Neural crest cell (in vitro differentiated cells): Measurements from ENCODE around the gene NCK2. TPM values are rescaled to one million over a fixed set of nuclear protein-coding genes. Genes with fewer than 3 reads are reported as not detected.

Experiments
- DNase-seq: peaks from one replicate; pipeline ENCODE4 v3.0.0; 2021; ENCODE audit warnings: low read depth, mixed read lengths, low spot score
- H3K27ac Mint-ChIP-seq: one replicate; pipeline ENCODE4 v1.8.0; 2021; ENCODE audit warnings: mild to moderate bottlenecking, mixed read lengths; ENCODE audit not compliant: unreplicated experiment
- H3K27me3 Mint-ChIP-seq: 2 replicates; pipeline ENCODE4 v1.8.0; 2021; ENCODE audit warnings: low read depth, mild to moderate bottlenecking, mixed read lengths
- H3K36me3 Mint-ChIP-seq: 2 replicates; pipeline ENCODE4 v1.8.0; 2021; ENCODE audit warnings: low read depth, mild to moderate bottlenecking, mixed read lengths
- H3K4me1 Mint-ChIP-seq: 2 replicates; pipeline ENCODE4 v1.8.0; 2021; ENCODE audit warnings: mixed read lengths
- H3K4me3 Mint-ChIP-seq: one replicate; pipeline ENCODE4 v1.8.0; 2021; ENCODE audit warnings: mild to moderate bottlenecking, mixed read lengths
- H3K9me3 Mint-ChIP-seq: 2 replicates; pipeline ENCODE4 v1.8.0; 2021; ENCODE audit warnings: mixed read lengths
- CTCF ChIP-seq: fragments of 200-600 bp; sonication (generic); conservative IDR thresholded peaks from 2 replicates; pipeline ENCODE4 v1.5.0; 2021; ENCODE audit warnings: antibody characterized with exemption, mild to moderate bottlenecking
- total RNA-seq: library from RNA; stranded (reverse); gene quantifications from 2 replicates; pipeline ENCODE4 v1.2.1, GENCODE V29; 2021

NCK2 gene
- total RNA-seq, 1 donor from 2014 or later: 71.9 TPM

- Mint-ChIP-seq H3K36me3 (peaks cover 5% of the 10 kb centered on the region), H3K27ac (peak overlapping the region; percentile 30), H3K4me3 (no peak overlapping the region), H3K27me3 (no peaks in the 10 kb centered on the region), H3K4me1 (peaks cover 15% of the 10 kb centered on the region), H3K9me3 (peaks cover 12% of the 10 kb centered on the region)
- DNase-seq: no peak
- no peak for TF ChIP-seq CTCF
These were observed 13.2 kb upstream of the NCK2 start for GRCh38 chr2:105731511-105731910.

- Mint-ChIP-seq H3K4me1 (peaks cover 15% of the 10 kb centered on the region), H3K27me3 (no peaks in the 10 kb centered on the region), H3K4me3 (no peak overlapping the region), H3K36me3 (peaks cover 2% of the 10 kb centered on the region), H3K9me3 (peaks cover 9% of the 10 kb centered on the region), H3K27ac (no peak overlapping the region)
- no peak for TF ChIP-seq CTCF
- DNase-seq: no peak
These were observed 12.6 kb upstream of the NCK2 start for GRCh38 chr2:105732101-105732500.

GRCh38 chr2:105732955-105733607 is 11.6 kb upstream of the NCK2 start:
- Mint-ChIP-seq H3K27me3 (no peaks in the 10 kb centered on the region), H3K27ac (no peak overlapping the region), H3K36me3 (peaks cover 2% of the 10 kb centered on the region), H3K9me3 (peaks cover 9% of the 10 kb centered on the region), H3K4me3 (no peak overlapping the region), H3K4me1 (peaks cover 15% of the 10 kb centered on the region)
- TF ChIP-seq CTCF: no peak
- no peak for DNase-seq

- Mint-ChIP-seq H3K4me1 (peaks cover 15% of the 10 kb centered on the region), H3K27ac (no peak overlapping the region), H3K4me3 (no peak overlapping the region), H3K27me3 (no peaks in the 10 kb centered on the region), H3K36me3 (peaks cover 2% of the 10 kb centered on the region), H3K9me3 (peaks cover 9% of the 10 kb centered on the region)
- DNase-seq: no peak
- no peak for TF ChIP-seq CTCF
These were observed 10.8 kb upstream of the NCK2 start for GRCh38 chr2:105733875-105734274.

- H3K36me3 Mint-ChIP-seq: peaks cover 2% of the 10 kb centered on the region
- H3K9me3 Mint-ChIP-seq: peaks cover 9% of the 10 kb centered on the region
- TF ChIP-seq CTCF: no peak
- H3K4me1 Mint-ChIP-seq: peaks cover 24% of the 10 kb centered on the region
- DNase-seq: no peak
- H3K4me3 Mint-ChIP-seq: no peak overlapping the region
- no peak overlapping the region for H3K27ac Mint-ChIP-seq
- H3K27me3 Mint-ChIP-seq: no peaks in the 10 kb centered on the region
These were observed 9.8 kb upstream of the NCK2 start for GRCh38 chr2:105734762-105735538.
